ENCODE results near the gene ZNF385B.

- TF ChIP-seq USF1 (CRISPR knock-in tag; IDR thresholded peaks at IDR 0.05) = no peak
- no peak for TF ChIP-seq USF2 (CRISPR knock-in tag; IDR thresholded peaks at IDR 0.05)
- TF ChIP-seq TEAD1 (CRISPR knock-in tag; IDR thresholded peaks at IDR 0.05) = no peak
- TF ChIP-seq CTCF (IDR thresholded peaks at IDR 0.05) = no peak
- TF ChIP-seq ZNF532 (CRISPR knock-in tag; IDR thresholded peaks at IDR 0.05; ENCODE audit: borderline replicate concordance) = no peak
- TF ChIP-seq NFYB (CRISPR knock-in tag; conservative IDR thresholded peaks at IDR 0.05; ENCODE audit: low read depth) = no peak
- no peak for TF ChIP-seq FOXJ3 (CRISPR knock-in tag; IDR thresholded peaks at IDR 0.05; ENCODE audit: borderline replicate concordance)
- no peak for TF ChIP-seq JUN (CRISPR knock-in tag; IDR thresholded peaks at IDR 0.05)
- TF ChIP-seq ZSCAN18 (CRISPR knock-in tag; IDR thresholded peaks at IDR 0.05) = no peak
- no peak for TF ChIP-seq ATF6 (CRISPR knock-in tag; IDR thresholded peaks at IDR 0.05)
- TF ChIP-seq AFF4 (CRISPR knock-in tag; IDR thresholded peaks at IDR 0.05; ENCODE audit: borderline replicate concordance) = no peak
- no peak for TF ChIP-seq ZBTB43 (CRISPR knock-in tag; IDR thresholded peaks at IDR 0.05)
- no peak for TF ChIP-seq MLX (CRISPR knock-in tag; IDR thresholded peaks at IDR 0.05)
- no peak for TF ChIP-seq ATF2 (CRISPR knock-in tag; IDR thresholded peaks at IDR 0.05; ENCODE audit: borderline replicate concordance, low read depth)
Measured at GRCh38 chr2:179596018-179596417, 265.4 kb downstream of the ZNF385B start.
